Ishikawa (cell line): Measurements from ENCODE around the gene FGF14.

ENCODE experiments used
- CEBPB ChIP-seq: IDR thresholded peaks from 2 replicates; pipeline ENCODE4 v1.6.1; 2012
- CREB1 ChIP-seq: IDR thresholded peaks from 2 replicates; pipeline ENCODE4 v1.6.1; 2012; ENCODE audit warnings: low read depth
- EGR1 ChIP-seq: IDR thresholded peaks from 2 replicates; pipeline ENCODE4 v1.6.1; 2012
- EP300 ChIP-seq: IDR thresholded peaks from 2 replicates; pipeline ENCODE4 v1.6.1; 2012; ENCODE audit warnings: borderline replicate concordance
- FOXM1 ChIP-seq: IDR thresholded peaks from 2 replicates; pipeline ENCODE4 v1.6.1; 2012; ENCODE audit warnings: low read depth, borderline replicate concordance
- MAX ChIP-seq: IDR thresholded peaks from 2 replicates; pipeline ENCODE4 v1.6.1; 2012
- NFIC ChIP-seq: IDR thresholded peaks from 2 replicates; pipeline ENCODE4 v1.6.1; 2012
- RAD21 ChIP-seq: IDR thresholded peaks from 2 replicates; pipeline ENCODE4 v1.6.1; 2012; ENCODE audit warnings: low read depth
- REST ChIP-seq: IDR thresholded peaks from 2 replicates; pipeline ENCODE4 v1.6.1; 2012; ENCODE audit warnings: low read depth, mild to moderate bottlenecking
- TAF1 ChIP-seq: IDR thresholded peaks from 2 replicates; pipeline ENCODE4 v1.6.1; 2012; ENCODE audit warnings: low read depth, mild to moderate bottlenecking
- TCF12 ChIP-seq: IDR thresholded peaks from 2 replicates; pipeline ENCODE4 v1.6.1; 2012; ENCODE audit warnings: low read depth
- TEAD4 ChIP-seq: IDR thresholded peaks from 2 replicates; pipeline ENCODE4 v1.6.1; 2012
- USF1 ChIP-seq: IDR thresholded peaks from 2 replicates; pipeline ENCODE4 v1.6.1; 2012
- YY1 ChIP-seq: IDR thresholded peaks from 2 replicates; pipeline ENCODE4 v1.6.1; 2012; ENCODE audit warnings: low read depth
- ZBTB7A ChIP-seq: IDR thresholded peaks from 2 replicates; pipeline ENCODE4 v1.6.1; 2012; ENCODE audit warnings: low read depth

Gene FGF14

GRCh38 chr13:102236341-102236740 lies 165.5 kb downstream of the FGF14 start:
- TF ChIP-seq NFIC = no peak

GRCh38 chr13:102235689-102236088 lies 166.2 kb downstream of the FGF14 start:
- TF ChIP-seq NFIC (no peak), FOXM1 (no peak), MAX (no peak), CEBPB (no peak), CREB1 (no peak), REST (no peak), EP300 (no peak), EGR1 (no peak), YY1 (no peak), TEAD4 (no peak), RAD21 (no peak), TCF12 (no peak)

- TF ChIP-seq FOXM1 (no peak), YY1 (no peak), EGR1 (no peak), CREB1 (no peak), RAD21 (no peak), TAF1 (no peak)
Measured at GRCh38 chr13:102234618-102235017, 167.2 kb downstream of the FGF14 start.

- no peak for TF ChIP-seq TAF1
- TF ChIP-seq EGR1 = no peak
- TF ChIP-seq REST = no peak
- TF ChIP-seq USF1 = no peak
- no peak for TF ChIP-seq NFIC
- no peak for TF ChIP-seq EP300
- TF ChIP-seq RAD21 = no peak
Measured at GRCh38 chr13:102233566-102234208, 168.2 kb downstream of the FGF14 start.

GRCh38 chr13:102231479-102231878 lies 170.4 kb downstream of the FGF14 start:
- TF ChIP-seq TCF12 (no peak), EP300 (no peak), REST (no peak), CEBPB (no peak), NFIC (no peak), FOXM1 (no peak)

- TF ChIP-seq REST = no peak
- no peak for TF ChIP-seq CEBPB
- TF ChIP-seq USF1 = no peak
- no peak for TF ChIP-seq NFIC
- no peak for TF ChIP-seq TAF1
- no peak for TF ChIP-seq EGR1
- no peak for TF ChIP-seq FOXM1
- no peak for TF ChIP-seq CREB1
- TF ChIP-seq TCF12 = no peak
- TF ChIP-seq TEAD4 = no peak
- TF ChIP-seq ZBTB7A = no peak
- no peak for TF ChIP-seq MAX
- TF ChIP-seq EP300 = no peak
- TF ChIP-seq YY1 = no peak
- TF ChIP-seq RAD21 = no peak
Measured at GRCh38 chr13:102227741-102228140, 174.1 kb downstream of the FGF14 start.
